HG02642 (cell line): ENCODE measurements around the gene SNRPB2.

Experiments
- ATAC-seq: cut with Tn5 transposase; IDR thresholded peaks from one replicate; pipeline ENCODE4 v1.9.1; 2021; ENCODE audit warnings: mild to moderate bottlenecking; ENCODE audit not compliant: unreplicated experiment, poor library complexity

SNRPB2 gene

DNA sequence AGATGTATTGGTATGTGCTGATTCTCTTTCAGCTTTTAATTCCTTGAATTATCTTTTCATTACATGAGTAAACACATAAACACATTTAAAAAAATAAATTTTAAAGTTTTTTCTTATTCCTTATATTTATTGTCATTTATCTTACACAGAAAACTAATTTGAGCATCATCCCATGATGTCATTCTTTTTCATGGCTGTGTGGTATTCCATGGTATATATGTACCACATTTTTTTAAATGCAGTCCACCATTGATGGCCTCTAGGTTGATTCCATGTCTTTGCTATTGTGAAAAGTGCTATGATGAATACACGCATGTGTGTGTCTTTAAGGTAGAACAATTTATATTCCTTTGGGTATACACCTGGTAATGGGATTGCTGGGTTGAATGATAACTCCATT lies 51.7 kb downstream of the SNRPB2 start:
- no peak for ATAC-seq

GRCh38 chr20:16785226-16785625 lies 55.4 kb downstream of the SNRPB2 start:
- no peak for ATAC-seq
